ENCODE data around the gene THEMIS. TPM values are rescaled to one million over a fixed set of nuclear protein-coding genes. Genes with fewer than 3 reads are reported as not detected.

THEMIS gene
- total RNA-seq, 1 donor from 2014 or later: 0.07 TPM

GRCh38 chr6:127945434-127946097 lies 44.7 kb upstream of the THEMIS start:
- H3K27ac Mint-ChIP-seq (ENCODE audit: unreplicated experiment): no peak overlapping the region
- no peaks in the 10 kb centered on the region for H3K36me3 ChIP-seq (ENCODE audit: insufficient read depth, low read length)
- DNase-seq (ENCODE audit: low read depth) (no peak), FAIRE-seq (no peak)
- no peaks in the 10 kb centered on the region for H3K4me1 ChIP-seq (ENCODE audit: insufficient read depth, low read length)
- peaks cover 14% of the 10 kb centered on the region for H3K9me3 Mint-ChIP-seq (ENCODE audit: unreplicated experiment)
- H3K4me3 Mint-ChIP-seq (ENCODE audit: unreplicated experiment): no peak overlapping the region
- no peak overlapping the region for H3K9ac ChIP-seq (ENCODE audit: low read length)
- no peak overlapping the region for H3K4me3 ChIP-seq (ENCODE audit: insufficient read depth, low read depth, low read length)
- no peaks in the 10 kb centered on the region for H3K4me1 Mint-ChIP-seq (ENCODE audit: low read depth, unreplicated experiment)
- no peak for TF ChIP-seq EZH2 (IDR thresholded peaks at IDR 0.05; ENCODE audit: insufficient read depth, low read length)
- TF ChIP-seq CTCF (IDR thresholded peaks at IDR 0.05; ENCODE audit: insufficient read depth, low read depth, low read length): no peak
- no peak overlapping the region for H3K27ac ChIP-seq (ENCODE audit: low read depth, low read length)
- no peaks in the 10 kb centered on the region for H3K9me3 ChIP-seq (ENCODE audit: insufficient read depth, low read depth, low read length)
- no peaks in the 10 kb centered on the region for H4K20me1 ChIP-seq (ENCODE audit: insufficient read depth, low read length)
- H3K27me3 ChIP-seq (ENCODE audit: insufficient read depth, low read length): no peaks in the 10 kb centered on the region
- peaks cover 5% of the 10 kb centered on the region for H3K27me3 Mint-ChIP-seq (ENCODE audit: low read depth, unreplicated experiment)
- no peaks in the 10 kb centered on the region for H3K36me3 Mint-ChIP-seq (ENCODE audit: low read depth, unreplicated experiment)
- no peak overlapping the region for H2AFZ ChIP-seq (ENCODE audit: low read depth, low read length)
- no peaks in the 10 kb centered on the region for H3K79me2 ChIP-seq (ENCODE audit: insufficient read depth, low read length)
- H3K4me2 ChIP-seq (ENCODE audit: low read length): no peak overlapping the region

- H3K36me3 Mint-ChIP-seq (ENCODE audit: low read depth, unreplicated experiment): no peaks in the 10 kb centered on the region
- H3K27ac Mint-ChIP-seq (ENCODE audit: unreplicated experiment): no peak overlapping the region
- H2AFZ ChIP-seq (ENCODE audit: low read depth, low read length): no peak overlapping the region
- peaks cover 2% of the 10 kb centered on the region for H3K9me3 Mint-ChIP-seq (ENCODE audit: unreplicated experiment)
- peaks cover 8% of the 10 kb centered on the region for H3K4me1 ChIP-seq (ENCODE audit: insufficient read depth, low read length)
- no peak overlapping the region for H3K4me2 ChIP-seq (ENCODE audit: low read length)
- H3K27me3 ChIP-seq (ENCODE audit: insufficient read depth, low read length): no peaks in the 10 kb centered on the region
- no peak overlapping the region for H3K27ac ChIP-seq (ENCODE audit: low read depth, low read length)
- no peak overlapping the region for H3K9ac ChIP-seq (ENCODE audit: low read length)
- DNase-seq (ENCODE audit: low read depth) (no peak), FAIRE-seq (no peak)
- TF ChIP-seq CTCF (IDR thresholded peaks at IDR 0.05; ENCODE audit: insufficient read depth, low read depth, low read length): no peak
- no peak for TF ChIP-seq EZH2 (IDR thresholded peaks at IDR 0.05; ENCODE audit: insufficient read depth, low read length)
- no peak overlapping the region for H3K4me3 ChIP-seq (ENCODE audit: insufficient read depth, low read depth, low read length)
- no peaks in the 10 kb centered on the region for H4K20me1 ChIP-seq (ENCODE audit: insufficient read depth, low read length)
- no peaks in the 10 kb centered on the region for H3K36me3 ChIP-seq (ENCODE audit: insufficient read depth, low read length)
- no peaks in the 10 kb centered on the region for H3K27me3 Mint-ChIP-seq (ENCODE audit: low read depth, unreplicated experiment)
- H3K4me3 Mint-ChIP-seq (ENCODE audit: unreplicated experiment): no peak overlapping the region
- no peaks in the 10 kb centered on the region for H3K79me2 ChIP-seq (ENCODE audit: insufficient read depth, low read length)
- H3K4me1 Mint-ChIP-seq (ENCODE audit: low read depth, unreplicated experiment): peaks cover 12% of the 10 kb centered on the region
- no peaks in the 10 kb centered on the region for H3K9me3 ChIP-seq (ENCODE audit: insufficient read depth, low read depth, low read length)
These were observed 40.4 kb upstream of the THEMIS start for GRCh38 chr6:127941228-127941627.

- no peaks in the 10 kb centered on the region for H3K9me3 Mint-ChIP-seq (ENCODE audit: unreplicated experiment)
- H3K9me3 ChIP-seq (ENCODE audit: insufficient read depth, low read depth, low read length): no peaks in the 10 kb centered on the region
- no peaks in the 10 kb centered on the region for H3K27me3 ChIP-seq (ENCODE audit: insufficient read depth, low read length)
- H3K4me1 Mint-ChIP-seq (ENCODE audit: low read depth, unreplicated experiment): peaks cover 12% of the 10 kb centered on the region
- TF ChIP-seq CTCF (IDR thresholded peaks at IDR 0.05; ENCODE audit: insufficient read depth, low read depth, low read length) (no peak), EZH2 (IDR thresholded peaks at IDR 0.05; ENCODE audit: insufficient read depth, low read length) (no peak)
- H3K27ac Mint-ChIP-seq (ENCODE audit: unreplicated experiment): peak overlapping the region; percentile 73
- H3K27ac ChIP-seq (ENCODE audit: low read depth, low read length): peak overlapping the region; percentile 29
- no peaks in the 10 kb centered on the region for H3K36me3 ChIP-seq (ENCODE audit: insufficient read depth, low read length)
- H2AFZ ChIP-seq (ENCODE audit: low read depth, low read length): peak overlapping the region; percentile 35
- no peak overlapping the region for H3K4me3 ChIP-seq (ENCODE audit: insufficient read depth, low read depth, low read length)
- H3K36me3 Mint-ChIP-seq (ENCODE audit: low read depth, unreplicated experiment): no peaks in the 10 kb centered on the region
- no peak for DNase-seq (ENCODE audit: low read depth)
- H3K4me3 Mint-ChIP-seq (ENCODE audit: unreplicated experiment): no peak overlapping the region
- H3K4me1 ChIP-seq (ENCODE audit: insufficient read depth, low read length): peaks cover 8% of the 10 kb centered on the region
- H3K9ac ChIP-seq (ENCODE audit: low read length): no peak overlapping the region
- peak; percentile 20 for FAIRE-seq
- no peaks in the 10 kb centered on the region for H3K79me2 ChIP-seq (ENCODE audit: insufficient read depth, low read length)
- H3K4me2 ChIP-seq (ENCODE audit: low read length): no peak overlapping the region
- H4K20me1 ChIP-seq (ENCODE audit: insufficient read depth, low read length): no peaks in the 10 kb centered on the region
- H3K27me3 Mint-ChIP-seq (ENCODE audit: low read depth, unreplicated experiment): no peaks in the 10 kb centered on the region
These were observed 38.7 kb upstream of the THEMIS start for GRCh38 chr6:127939442-127940066.

Data from astrocyte (in vitro differentiated cells and primary cell).